Mesenchymal stem cell (in vitro differentiated cells and primary cell): Measurements from ENCODE around the gene GGCX.

Experiments
- DNase-seq: peaks from one replicate; pipeline ENCODE4 v3.0.0-alpha.2; 2013
- H2AFZ ChIP-seq: one replicate; pipeline ENCODE4 v1.6.1; 2013; ENCODE audit warnings: low read depth, mild to moderate bottlenecking, control low read depth, inconsistent platforms, low read length, moderate library complexity
- H2AK5ac ChIP-seq: 2 replicates; pipeline ENCODE4 v1.6.1; 2013; ENCODE audit warnings: low read length, moderate library complexity, mild to moderate bottlenecking, inconsistent platforms; ENCODE audit not compliant: severe bottlenecking
- H2BK120ac ChIP-seq: one replicate; pipeline ENCODE4 v1.6.1; 2013; ENCODE audit warnings: low read depth, mild to moderate bottlenecking, inconsistent platforms, low read length, moderate library complexity
- H2BK12ac ChIP-seq, 2 experiments: one replicate each; pipeline ENCODE4 v1.6.1; 2013; ENCODE audit warnings: inconsistent platforms in 2 of 2, low read length in 2 of 2, mild to moderate bottlenecking in 2 of 2, moderate library complexity in 2 of 2, control low read depth in 1 of 2
- H2BK15ac ChIP-seq: one replicate; pipeline ENCODE4 v1.6.1; 2013; ENCODE audit warnings: mild to moderate bottlenecking, low read depth, inconsistent platforms; ENCODE audit not compliant: poor library complexity, severe bottlenecking
- H2BK5ac ChIP-seq: 2 replicates; pipeline ENCODE4 v1.6.1; 2013; ENCODE audit warnings: low read depth, mild to moderate bottlenecking, low read length, control low read depth, inconsistent platforms; ENCODE audit not compliant: poor library complexity, severe bottlenecking
- H3K14ac ChIP-seq, 2 experiments: one replicate each; pipeline ENCODE4 v1.6.1; 2013; ENCODE audit warnings: inconsistent platforms in 2 of 2, low read length in 2 of 2, control low read depth in 1 of 2, mild to moderate bottlenecking in 1 of 2, moderate library complexity in 1 of 2
- H3K18ac ChIP-seq, 2 experiments: one replicate each; pipeline ENCODE4 v1.6.1; 2013; ENCODE audit warnings: inconsistent platforms in 2 of 2, low read length in 2 of 2, control low read depth in 1 of 2, low read depth in 1 of 2, mild to moderate bottlenecking in 1 of 2
- H3K23ac ChIP-seq, 2 experiments: one replicate each; pipeline ENCODE4 v1.6.1; 2013; ENCODE audit warnings: inconsistent platforms in 2 of 2, low read length in 2 of 2, mild to moderate bottlenecking in 2 of 2, moderate library complexity in 2 of 2, control low read depth in 1 of 2
- H3K27ac ChIP-seq: 2 replicates; pipeline ENCODE4 v1.5.1; 2013; ENCODE audit warnings: mild to moderate bottlenecking, moderate library complexity, low read length, control low read depth, inconsistent platforms; ENCODE audit not compliant: poor library complexity, severe bottlenecking
- H3K27me3 ChIP-seq, 2 experiments: 2 replicates each; pipeline versions ENCODE4 v1.6.1 to v1.7.0; 2013; ENCODE audit warnings: low read length in 2 of 2, mild to moderate bottlenecking in 2 of 2, moderate library complexity in 2 of 2, control low read depth in 1 of 2, inconsistent platforms in 1 of 2; ENCODE audit not compliant: control insufficient read depth in 1 of 2, insufficient read depth in 1 of 2
- H3K36me3 ChIP-seq, 2 experiments: 2 replicates each; pipeline versions ENCODE4 v1.6.1 to v1.7.0; 2013; ENCODE audit warnings: low read length in 2 of 2, control low read depth in 1 of 2, inconsistent platforms in 1 of 2, low read depth in 1 of 2, mild to moderate bottlenecking in 1 of 2; ENCODE audit not compliant: insufficient read depth in 2 of 2, control insufficient read depth in 1 of 2
- H3K4ac ChIP-seq, 2 experiments: one replicate each; pipeline ENCODE4 v1.6.1; 2013; ENCODE audit warnings: inconsistent platforms in 2 of 2, low read length in 2 of 2, mild to moderate bottlenecking in 2 of 2, moderate library complexity in 2 of 2, control low read depth in 1 of 2, low read depth in 1 of 2
- H3K4me1 ChIP-seq: 2 replicates; pipeline ENCODE4 v1.6.1; 2013; ENCODE audit warnings: low read depth, low read length, control low read depth; ENCODE audit not compliant: control insufficient read depth, insufficient read depth
- H3K4me2 ChIP-seq: 2 replicates; pipeline ENCODE4 v1.6.1; 2013; ENCODE audit warnings: low read length, mild to moderate bottlenecking, inconsistent platforms; ENCODE audit not compliant: poor library complexity, severe bottlenecking
- H3K4me3 ChIP-seq, 2 experiments: 2 replicates each; pipeline versions ENCODE4 v1.5.1 to v1.7.0; 2013; ENCODE audit warnings: low read length in 2 of 2, mild to moderate bottlenecking in 2 of 2, control low read depth in 1 of 2, low read depth in 1 of 2; ENCODE audit not compliant: insufficient read depth in 1 of 2
- H3K79me1 ChIP-seq: replicated peaks from 2 replicates; pipeline ENCODE4 v1.6.1; 2013; ENCODE audit warnings: mild to moderate bottlenecking, control low read depth, low read length, inconsistent platforms; ENCODE audit not compliant: poor library complexity, severe bottlenecking
- H3K9ac ChIP-seq: 2 replicates; pipeline ENCODE4 v1.7.0; 2013; ENCODE audit warnings: mild to moderate bottlenecking, low read length, moderate library complexity
- H3K9me3 ChIP-seq: 2 replicates; pipeline ENCODE4 v1.7.0; 2013; ENCODE audit warnings: mild to moderate bottlenecking, low read length; ENCODE audit not compliant: control insufficient read depth
- H4K8ac ChIP-seq: one replicate; pipeline ENCODE4 v1.6.1; 2013; ENCODE audit warnings: inconsistent platforms, mild to moderate bottlenecking, low read length, moderate library complexity
- H4K91ac ChIP-seq: one replicate; pipeline ENCODE4 v1.6.1; 2013; ENCODE audit warnings: mild to moderate bottlenecking, low read length, inconsistent platforms
- WGBS: methylation state at CpG from one replicate; pipeline ENCODE4 v1.1.7; 2013; ENCODE audit warnings: mixed read lengths; 5-methylcytosine and 5-hydroxymethylcytosine counted together

GGCX gene

DNA sequence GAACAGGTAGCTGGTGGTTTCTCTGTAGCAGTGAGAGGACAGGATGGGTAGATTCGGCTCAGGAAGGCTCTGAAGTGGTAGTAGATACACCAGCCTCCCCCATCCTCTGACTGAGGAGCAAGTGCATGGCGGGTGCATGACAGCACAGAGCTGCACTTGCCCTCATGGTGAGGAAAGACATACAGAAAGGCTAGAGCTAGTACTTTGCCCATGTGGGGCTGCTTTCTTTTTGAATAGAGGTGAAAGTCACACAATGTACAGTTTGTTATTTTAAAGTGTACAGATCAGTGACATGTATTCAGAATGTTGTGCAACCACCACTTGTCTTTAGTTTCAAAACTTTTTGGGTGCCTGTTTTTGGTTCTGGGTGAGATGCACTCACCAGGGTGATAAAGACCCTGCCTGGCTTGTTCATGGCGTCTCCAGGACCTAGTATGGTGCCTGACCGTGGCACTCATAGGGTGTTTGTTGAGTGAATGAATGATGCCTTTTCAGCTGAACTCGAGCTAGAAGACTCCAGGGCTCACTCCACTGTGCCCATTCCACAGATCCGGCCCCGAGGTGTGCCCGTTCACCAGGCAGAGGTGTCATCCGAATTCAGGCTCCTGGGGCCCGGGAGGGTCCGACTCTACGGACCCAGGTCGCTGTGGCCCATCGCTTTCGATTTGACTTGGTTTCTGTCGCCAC is 22.5 kb upstream of the GGCX start:
- no peak overlapping the region for H3K4me2 ChIP-seq
- no peak overlapping the region for H3K14ac ChIP-seq
- H4K91ac ChIP-seq: no peak overlapping the region
- no peak overlapping the region for H2AFZ ChIP-seq
- no peak overlapping the region for H3K27ac ChIP-seq
- 76% methylated on average over 16 of the region's 16 CpGs for WGBS
- H4K8ac ChIP-seq: peak overlapping the region; percentile 19
- H3K18ac ChIP-seq: peak overlapping the region; percentile 19 to 46
- no peaks in the 10 kb centered on the region for H3K27me3 ChIP-seq
- peaks cover 0 to 20% of the 10 kb centered on the region in 2 experiments for H3K36me3 ChIP-seq
- peak overlapping the region; percentile 87 for H2BK120ac ChIP-seq
- H3K4ac ChIP-seq: no peak overlapping the region
- no peak overlapping the region for H3K23ac ChIP-seq
- peak overlapping the region in 1 of 2 experiments; percentile 84 for H3K4me3 ChIP-seq
- no peak overlapping the region for H2BK15ac ChIP-seq
- H2BK12ac ChIP-seq: peak overlapping the region in 1 of 2 experiments; percentile 45
- H3K79me1 ChIP-seq: peaks cover 6% of the 10 kb centered on the region
- H3K4me1 ChIP-seq: peaks cover 30% of the 10 kb centered on the region
- no peak for DNase-seq
- H2AK5ac ChIP-seq: no peak overlapping the region
- peak overlapping the region; percentile 85 for H3K9ac ChIP-seq
- no peak overlapping the region for H2BK5ac ChIP-seq
- H3K9me3 ChIP-seq: no peaks in the 10 kb centered on the region

DNA sequence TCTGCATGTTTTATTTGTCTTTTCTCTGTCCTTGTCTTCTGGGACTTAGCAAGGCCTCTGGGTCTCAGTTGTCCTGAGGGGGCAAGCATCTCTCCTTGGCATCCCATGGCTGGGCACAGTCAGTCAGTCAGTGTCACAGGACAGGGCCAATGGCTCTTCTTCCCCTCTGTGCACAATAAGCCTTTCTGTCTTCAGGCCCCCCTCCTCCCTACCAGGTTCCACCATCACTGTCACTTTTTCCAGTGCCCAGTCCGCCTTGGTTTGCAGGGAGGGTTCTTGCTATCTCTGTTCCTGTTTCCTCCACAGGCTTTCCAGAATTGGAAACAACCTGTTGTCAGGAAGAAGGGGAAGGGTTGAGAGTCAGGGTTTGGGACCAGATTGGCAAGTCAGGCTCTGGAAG is 21.2 kb upstream of the GGCX start:
- Histone ChIP-seq H3K27me3 (no peaks in the 10 kb centered on the region), H2AFZ (no peak overlapping the region), H4K91ac (no peak overlapping the region), H3K4me1 (peaks cover 26% of the 10 kb centered on the region), H2BK12ac (no peak overlapping the region), H3K36me3 (peaks cover 0 to 20% of the 10 kb centered on the region in 2 experiments), H3K14ac (peak overlapping the region in 1 of 2 experiments; percentile 19), H3K4ac (no peak overlapping the region), H3K18ac (no peak overlapping the region), H3K4me3 (no peak overlapping the region), H2AK5ac (no peak overlapping the region), H3K23ac (no peak overlapping the region), H3K4me2 (no peak overlapping the region), H2BK15ac (peak overlapping the region; percentile 32), H2BK120ac (no peak overlapping the region), H3K79me1 (peaks cover 6% of the 10 kb centered on the region), H4K8ac (no peak overlapping the region), H3K9me3 (no peaks in the 10 kb centered on the region), H3K9ac (no peak overlapping the region), H3K27ac (no peak overlapping the region), H2BK5ac (no peak overlapping the region)
- WGBS: 100% methylated on average over 1 of the region's 1 CpG
- DNase-seq: no peak

DNA sequence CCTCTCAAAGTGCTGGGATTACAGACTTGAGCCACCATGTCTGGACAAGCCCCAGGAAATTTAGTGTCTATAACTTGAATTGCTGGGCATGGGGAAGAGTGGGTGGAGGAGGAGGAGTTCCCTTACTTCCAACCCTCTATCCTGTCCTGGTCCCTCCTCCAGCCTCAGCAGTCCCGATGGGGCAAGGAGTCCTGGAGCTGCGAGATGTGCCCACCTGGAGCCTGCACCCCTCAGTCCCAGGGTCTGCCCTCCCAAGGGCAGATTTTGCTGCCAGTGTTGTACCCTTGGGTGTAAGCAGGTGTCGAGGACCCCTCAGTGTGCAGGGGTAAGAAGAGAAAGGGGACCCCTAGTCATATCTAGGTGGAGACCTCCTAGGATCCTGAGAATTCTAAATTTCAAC is 18.9 kb upstream of the GGCX start:
- no peak overlapping the region for H2BK15ac ChIP-seq
- H2BK120ac ChIP-seq: no peak overlapping the region
- no peaks in the 10 kb centered on the region for H3K27me3 ChIP-seq
- H2BK5ac ChIP-seq: no peak overlapping the region
- H3K9me3 ChIP-seq: no peaks in the 10 kb centered on the region
- peaks cover 0 to 20% of the 10 kb centered on the region in 2 experiments for H3K36me3 ChIP-seq
- H2AFZ ChIP-seq: no peak overlapping the region
- H4K8ac ChIP-seq: no peak overlapping the region
- no peak overlapping the region for H3K4me2 ChIP-seq
- no peak overlapping the region for H3K4ac ChIP-seq
- no peak overlapping the region for H3K4me3 ChIP-seq
- WGBS: 84% methylated on average over 2 of the region's 3 CpGs
- no peak overlapping the region for H3K9ac ChIP-seq
- H2BK12ac ChIP-seq: no peak overlapping the region
- H3K18ac ChIP-seq: no peak overlapping the region
- peaks cover 6% of the 10 kb centered on the region for H3K79me1 ChIP-seq
- H3K14ac ChIP-seq: no peak overlapping the region
- H2AK5ac ChIP-seq: no peak overlapping the region
- H4K91ac ChIP-seq: no peak overlapping the region
- H3K23ac ChIP-seq: no peak overlapping the region
- no peak overlapping the region for H3K27ac ChIP-seq
- H3K4me1 ChIP-seq: peaks cover 25% of the 10 kb centered on the region
- DNase-seq: no peak

DNA sequence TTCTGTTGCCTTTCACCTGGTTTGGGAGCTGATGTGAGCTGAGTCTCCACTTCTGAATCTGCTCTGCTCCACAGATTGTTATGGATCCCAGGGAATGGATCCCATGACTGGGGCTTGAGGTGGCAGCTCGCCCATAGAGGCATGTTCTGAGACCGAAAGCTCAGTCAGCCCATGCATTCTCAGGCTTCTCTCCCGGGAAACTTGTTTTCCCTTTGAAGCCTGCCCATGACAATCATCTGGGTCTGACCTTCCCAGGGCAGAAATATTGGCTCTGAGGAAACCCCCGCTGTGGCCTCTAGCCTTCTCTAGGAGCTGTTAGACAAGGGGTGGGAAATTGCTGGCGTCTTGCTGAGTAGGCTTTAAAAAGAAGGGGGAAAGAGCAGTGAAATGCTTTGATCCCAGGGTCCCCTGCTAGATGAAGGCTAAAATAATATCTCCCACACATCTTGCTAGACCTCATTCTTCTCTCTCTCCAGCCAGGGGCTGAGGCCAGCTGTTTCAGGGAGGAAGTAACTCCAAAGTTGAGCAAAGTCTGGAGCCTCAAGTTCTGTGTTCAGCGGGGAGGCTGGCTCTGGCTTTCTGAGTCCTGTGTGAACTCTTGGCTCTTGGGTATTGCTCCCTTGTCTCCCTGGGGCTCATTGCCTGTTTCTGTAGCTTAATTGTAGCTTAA is 18.1 kb upstream of the GGCX start:
- Histone ChIP-seq H2BK12ac (peak overlapping the region in 1 of 2 experiments; percentile 15), H3K18ac (peak overlapping the region in 1 of 2 experiments; percentile 57)
- 50% methylated on average over 5 of the region's 6 CpGs for whole genome bisulfite sequencing

More for the DNA sequence above, 18.1 kb upstream of the GGCX start:
- peak overlapping the region; percentile 80 for H2BK120ac ChIP-seq
- no peak overlapping the region for H3K4me3 ChIP-seq
- DNase-seq: peak; percentile 18
- H3K4me1 ChIP-seq: peaks cover 16% of the 10 kb centered on the region
- no peak overlapping the region for H2AFZ ChIP-seq
- H3K9me3 ChIP-seq: no peaks in the 10 kb centered on the region
- peak overlapping the region; percentile 67 for H4K8ac ChIP-seq
- no peaks in the 10 kb centered on the region for H3K27me3 ChIP-seq
- peak overlapping the region in 1 of 2 experiments; percentile 9 for H3K4ac ChIP-seq
- H3K23ac ChIP-seq: peak overlapping the region in 1 of 2 experiments; percentile 25
- peak overlapping the region; percentile 51 for H3K27ac ChIP-seq
- H3K79me1 ChIP-seq: peaks cover 6% of the 10 kb centered on the region
- peak overlapping the region; percentile 50 for H3K4me2 ChIP-seq
- peak overlapping the region; percentile 43 for H3K9ac ChIP-seq
- H2BK15ac ChIP-seq: no peak overlapping the region
- no peak overlapping the region for H2BK5ac ChIP-seq
- peaks cover 0 to 17% of the 10 kb centered on the region in 2 experiments for H3K36me3 ChIP-seq
- H4K91ac ChIP-seq: no peak overlapping the region
- H3K14ac ChIP-seq: no peak overlapping the region
- H2AK5ac ChIP-seq: peak overlapping the region; percentile 22
